Transverse colon (tissue), 4 donors: Measurements from ENCODE around the gene KBTBD4. TPM values are rescaled to one million over a fixed set of nuclear protein-coding genes. Genes with fewer than 3 reads are reported as not detected.

ENCODE experiments used
- DNase-seq: peaks from one replicate; pipeline ENCODE4 v3.0.0-alpha.2; 2019
- H3K27ac ChIP-seq, 4 donors: fragments of 200-600 bp; sonication (generic); 2 replicates each; pipeline ENCODE4 v1.5.1; 2016 to 2018; ENCODE audit warnings: inconsistent platforms in 4 of 4
- H3K27me3 ChIP-seq: fragments of 200-600 bp; sonication (generic); 2 replicates; pipeline ENCODE4 v1.5.1; 2017; ENCODE audit warnings: inconsistent platforms
- H3K36me3 ChIP-seq, 4 donors: fragments of 200-600 bp; sonication (generic); 2 replicates each; pipeline ENCODE4 v1.5.1; 2017 to 2019; ENCODE audit warnings: inconsistent platforms in 4 of 4
- H3K4me1 ChIP-seq, 4 donors: fragments of 200-600 bp; sonication (generic); 2 replicates each; pipeline ENCODE4 v1.5.1; 2017 to 2020; ENCODE audit warnings: inconsistent platforms in 4 of 4
- H3K4me3 ChIP-seq, 4 donors: fragments of 200-600 bp; sonication (generic); 1 replicate in 1 of 4; 2 replicates in 3 of 4; pipeline versions ENCODE4 v1.5.1 to v1.6.1; 2017 to 2019; ENCODE audit warnings: inconsistent platforms in 4 of 4
- H3K9me3 ChIP-seq, 2 donors: fragments of 200-600 bp; sonication (generic); 2 replicates each; pipeline ENCODE4 v1.5.1; 2017 to 2019; ENCODE audit warnings: inconsistent platforms in 2 of 2
- EP300 ChIP-seq: sonication (generic); formaldehyde crosslinking; IDR thresholded peaks from one replicate; pipeline ENCODE4 v1.6.1; 2017; ENCODE audit warnings: antibody characterized with exemption, low read depth
- POLR2A ChIP-seq: fragments of 450-650 bp; IDR thresholded peaks from one replicate; pipeline ENCODE4 v1.6.1; 2016; ENCODE audit warnings: antibody characterized with exemption, mild to moderate bottlenecking, moderate library complexity
- POLR2AphosphoS5 ChIP-seq, 3 donors: sonication (generic); formaldehyde crosslinking; IDR thresholded peaks; one replicate each; pipeline ENCODE4 v1.6.1; 2016; ENCODE audit warnings: antibody characterized with exemption in 3 of 3
- WGBS, 2 donors: methylation state at CpG; one replicate each; pipeline ENCODE4 v1.1.5; 2018; ENCODE audit warnings: low coverage in 1 of 2; 5-methylcytosine and 5-hydroxymethylcytosine counted together
- in situ Hi-C, 4 donors: fragments of 200-750 bp; cut with MboI; loops; one replicate each; pipeline versions ENCODE4 v1.15.0 to v1.15.1; 2017; ENCODE audit warnings: low sequenced_read_pairs in 3 of 4, low pct_ligation_motif_present in 1 of 4, low pct_unique_long_range_greater_than_20kb in 1 of 4
- intact Hi-C: fragments of 100-400 bp; cut with DNase I; formaldehyde crosslinking; loops from one replicate; pipeline ENCODE4 v1.15.1; 2023; ENCODE audit warnings: low total_unique reads
- total RNA-seq, 4 donors: library from RNA; depleted of rRNA; stranded (reverse); fragments of >200 nt; gene quantifications; one replicate each; pipeline ENCODE4 v1.1.0, GENCODE V29; 2016
- TF ChIP-seq, protein P1 (sequence below), 5 experiments: fragments of 200-600 bp in 3 of 5; fragments of 450-650 bp in 2 of 5; sonication (generic) in 3 of 5; IDR thresholded peaks; 1 replicate in 2 of 5; 2 replicates in 3 of 5; pipeline ENCODE4 v1.5.1; 2016 to 2017; ENCODE audit warnings: antibody characterized with exemption in 5 of 5, inconsistent platforms in 3 of 5, mild to moderate bottlenecking in 2 of 5, moderate library complexity in 1 of 5

Gene KBTBD4
- 10 to 100 TPM in 3 of 4 donors, 1 to 10 TPM in 1; 9.4 to 20.3 (median 16.5) TPM for total RNA-seq

DNA sequence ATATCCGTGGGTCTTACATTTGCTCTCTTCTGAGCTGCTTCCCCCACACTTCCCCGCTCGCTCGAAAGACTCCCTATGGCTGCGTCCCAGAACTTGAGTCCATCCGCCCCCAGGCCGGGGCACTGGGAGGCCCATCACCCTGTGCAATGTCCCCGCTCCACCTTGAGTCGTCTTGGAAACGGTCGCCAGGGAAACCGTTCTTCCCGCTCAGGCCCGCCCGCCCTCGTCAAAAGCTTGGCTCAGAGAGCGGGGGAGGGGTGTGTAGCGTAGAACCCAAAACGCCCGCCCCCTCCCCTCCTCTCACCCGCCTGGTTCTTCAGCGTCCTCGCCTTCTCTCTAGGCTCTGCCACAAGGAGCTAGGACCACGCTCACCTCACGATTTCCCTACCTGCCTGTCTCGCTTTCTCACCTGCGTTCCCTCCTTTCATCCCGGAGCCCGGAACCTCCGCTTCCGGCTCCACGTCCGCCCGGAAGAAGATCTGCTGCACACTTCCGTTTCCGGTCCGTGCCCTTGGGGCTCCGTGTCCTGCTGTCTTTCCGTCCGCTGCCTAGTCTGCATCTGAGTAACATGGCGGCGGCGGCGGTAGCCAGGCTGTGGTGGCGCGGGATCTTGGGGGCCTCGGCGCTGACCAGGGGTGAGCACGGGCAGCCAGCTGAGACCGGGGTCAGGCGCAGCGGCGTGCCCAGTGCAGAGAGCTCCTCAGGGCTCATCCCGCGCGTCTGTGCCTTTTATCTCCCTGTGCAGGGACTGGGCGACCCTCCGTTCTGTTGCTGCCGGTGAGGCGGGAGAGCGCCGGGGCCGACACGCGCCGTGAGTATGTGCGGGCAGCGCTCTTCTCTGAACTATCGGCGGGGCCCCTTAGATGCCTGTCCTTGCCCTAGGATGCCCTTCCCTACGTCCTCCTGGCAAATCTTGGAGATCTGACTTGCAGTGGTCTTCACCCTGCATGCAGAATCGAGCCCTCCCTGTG lies at the start of gene KBTBD4, which contains the start of gene NDUFS3:
Gene KBTBD4 (minus strand): TSS at position 447 of the 971 bp plus-strand sequence. CDS start 19 bp downstream, at position 428.
Gene NDUFS3 (plus strand): TSS at position 551 of the 971 bp plus-strand sequence. CDS start 18 bp downstream, at position 569.
- WGBS, 2 donors: 1% methylated on average over 70 of the region's 72 CpGs; no CpG with 5 or more reads in 1 of the 2 donors
- peak; percentile 90 for DNase-seq
- Histone ChIP-seq H3K4me1 (peaks cover 16 to 26% (median 23%) of the 10 kb centered on the region in 4 donors), H3K36me3 (peaks cover 0 to 37% (median 17%) of the 10 kb centered on the region in 4 donors), H3K27ac (peak within 1 kb of the TSS; percentile 86 to 91 (median 89)), H3K27me3 (no peaks in the 10 kb centered on the region), H3K4me3 (peak within 1 kb of the TSS; percentile 72 to 97 (median 87)), H3K9me3 (no peaks in the 10 kb centered on the region)
- TF ChIP-seq POLR2AphosphoS5 (IDR thresholded peaks at IDR 0.05) (peak; percentile 88 to 94 (median 89)), EP300 (no peak), POLR2A (peak; percentile 79)
- TF ChIP-seq, protein P1, sequence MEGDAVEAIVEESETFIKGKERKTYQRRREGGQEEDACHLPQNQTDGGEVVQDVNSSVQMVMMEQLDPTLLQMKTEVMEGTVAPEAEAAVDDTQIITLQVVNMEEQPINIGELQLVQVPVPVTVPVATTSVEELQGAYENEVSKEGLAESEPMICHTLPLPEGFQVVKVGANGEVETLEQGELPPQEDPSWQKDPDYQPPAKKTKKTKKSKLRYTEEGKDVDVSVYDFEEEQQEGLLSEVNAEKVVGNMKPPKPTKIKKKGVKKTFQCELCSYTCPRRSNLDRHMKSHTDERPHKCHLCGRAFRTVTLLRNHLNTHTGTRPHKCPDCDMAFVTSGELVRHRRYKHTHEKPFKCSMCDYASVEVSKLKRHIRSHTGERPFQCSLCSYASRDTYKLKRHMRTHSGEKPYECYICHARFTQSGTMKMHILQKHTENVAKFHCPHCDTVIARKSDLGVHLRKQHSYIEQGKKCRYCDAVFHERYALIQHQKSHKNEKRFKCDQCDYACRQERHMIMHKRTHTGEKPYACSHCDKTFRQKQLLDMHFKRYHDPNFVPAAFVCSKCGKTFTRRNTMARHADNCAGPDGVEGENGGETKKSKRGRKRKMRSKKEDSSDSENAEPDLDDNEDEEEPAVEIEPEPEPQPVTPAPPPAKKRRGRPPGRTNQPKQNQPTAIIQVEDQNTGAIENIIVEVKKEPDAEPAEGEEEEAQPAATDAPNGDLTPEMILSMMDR (IDR thresholded peaks at IDR 0.05): peak in 1 of 5 experiments; percentile 8
- intact Hi-C loops (loop anchor here (5.0 kb wide), 1 partner anchor 138 kb away; the partner anchor contains the start of gene AGBL2), in situ Hi-C loops (no loop called here)

DNA sequence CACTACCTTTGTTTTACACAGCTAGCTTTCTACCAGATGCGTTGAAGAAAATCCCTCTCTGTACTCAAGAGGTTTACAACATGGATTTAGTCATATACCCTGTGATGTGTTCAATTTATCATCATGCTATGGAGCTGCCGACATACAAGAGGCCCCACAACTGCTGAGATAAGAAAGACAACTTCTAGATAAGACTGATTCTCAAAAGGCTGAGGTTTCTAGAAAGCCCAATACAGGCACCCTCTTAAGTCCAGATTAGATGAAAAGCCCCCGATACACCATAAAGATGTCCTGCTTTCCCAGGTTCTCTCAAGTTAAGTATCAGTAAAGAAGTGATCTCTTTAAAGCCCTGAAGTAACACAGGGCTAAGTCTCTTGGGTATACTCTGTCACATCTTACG lies 49.3 kb upstream of the KBTBD4 start:
- DNase-seq: no peak
- 90 to 95% methylated on average over 2 to 4 of the region's 4 CpGs for WGBS, 2 donors
- TF ChIP-seq POLR2A (no peak), EP300 (no peak), POLR2AphosphoS5 (IDR thresholded peaks at IDR 0.05) (no peak)
- TF ChIP-seq, protein P1 (IDR thresholded peaks at IDR 0.05): no peak
- H3K4me3 ChIP-seq: no peak overlapping the region
- H3K27ac ChIP-seq: no peak overlapping the region
- in situ Hi-C loops (no loop called here), intact Hi-C loops (no loop called here)
- H3K4me1 ChIP-seq: no peaks in the 10 kb centered on the region
- H3K27me3 ChIP-seq: no peaks in the 10 kb centered on the region
- peaks cover 0 to 84% (median 36%) of the 10 kb centered on the region in 4 donors for H3K36me3 ChIP-seq
- no peaks in the 10 kb centered on the region for H3K9me3 ChIP-seq

DNA sequence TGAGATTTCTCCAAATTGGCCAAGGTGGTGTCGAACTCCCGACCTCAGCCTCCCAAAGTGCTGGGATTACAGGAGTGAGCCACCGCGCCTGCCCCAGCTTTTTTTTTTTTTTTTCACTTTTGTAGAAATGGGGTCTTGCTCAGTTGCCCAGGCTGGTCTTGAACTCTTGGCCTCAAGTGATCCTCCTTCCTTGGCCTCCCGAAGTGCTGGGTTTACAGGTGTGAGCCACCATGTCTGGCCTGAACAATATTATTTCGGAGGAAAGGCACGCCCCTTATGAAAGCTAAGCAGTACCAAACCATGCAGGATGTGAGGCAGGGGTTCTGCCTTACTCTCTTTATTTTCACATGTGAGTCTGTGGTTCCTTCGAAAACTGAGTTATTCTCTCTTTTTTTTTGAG lies 47.5 kb upstream of the KBTBD4 start:
- Histone ChIP-seq H3K27ac (no peak overlapping the region), H3K9me3 (no peaks in the 10 kb centered on the region), H3K36me3 (peaks cover 0 to 91% (median 41%) of the 10 kb centered on the region in 4 donors), H3K4me3 (no peak overlapping the region), H3K4me1 (no peaks in the 10 kb centered on the region), H3K27me3 (no peaks in the 10 kb centered on the region)
- TF ChIP-seq POLR2AphosphoS5 (IDR thresholded peaks at IDR 0.05) (no peak), POLR2A (no peak), EP300 (no peak)
- TF ChIP-seq, protein P1 (IDR thresholded peaks at IDR 0.05): no peak
- WGBS, 2 donors: 92 to 100% methylated on average over 2 to 8 of the region's 8 CpGs
- intact Hi-C loops: no loop called here
- in situ Hi-C loops: no loop called here
- DNase-seq: no peak

DNA sequence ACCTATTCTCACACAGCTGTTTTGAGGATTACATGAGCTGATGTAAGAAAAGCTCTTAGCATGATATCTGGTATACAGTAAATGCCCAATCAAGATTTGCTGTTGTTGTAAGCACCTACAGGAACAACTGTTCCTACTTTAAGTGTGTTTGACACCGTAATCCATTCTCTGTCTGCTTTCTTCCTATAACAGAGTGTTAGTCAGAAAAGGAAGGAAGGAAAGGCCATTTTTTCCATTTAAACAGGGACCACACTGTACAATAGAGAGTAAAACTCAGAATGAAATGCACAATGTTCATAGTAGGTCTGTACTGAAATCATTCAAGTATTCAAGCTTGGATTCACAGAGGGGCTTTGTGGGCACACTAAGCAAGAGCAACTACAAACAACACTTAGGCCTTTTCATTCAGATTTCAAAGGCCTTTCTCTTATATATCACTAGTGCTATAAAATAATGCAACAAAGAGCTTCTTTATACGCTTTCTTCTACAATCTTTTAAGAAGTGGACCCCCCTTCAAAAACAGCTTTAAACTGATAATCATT lies 42.1 kb upstream of the KBTBD4 start:
- no peak overlapping the region for H3K4me3 ChIP-seq
- peaks cover 0 to 61% (median 23%) of the 10 kb centered on the region in 4 donors for H3K36me3 ChIP-seq
- WGBS, 2 donors: 70 to 86% methylated on average over 2 of the region's 2 CpGs
- intact Hi-C loops: no loop called here
- in situ Hi-C loops: no loop called here
- no peak overlapping the region for H3K27ac ChIP-seq
- no peak for DNase-seq
- no peaks in the 10 kb centered on the region for H3K27me3 ChIP-seq
- H3K9me3 ChIP-seq: no peaks in the 10 kb centered on the region
- TF ChIP-seq EP300: no peak
- TF ChIP-seq, protein P1 (IDR thresholded peaks at IDR 0.05): no peak
- no peak for TF ChIP-seq POLR2A
- TF ChIP-seq POLR2AphosphoS5 (IDR thresholded peaks at IDR 0.05): no peak
- peaks cover 0 to 7% (median 0%) of the 10 kb centered on the region in 4 donors for H3K4me1 ChIP-seq
